ENCODE measurements around the gene CHST11.
A peak's percentile ranks its signal among the peaks of the same experiment; 100 is the strongest.
"Not testable (repeated sequence)": the region's sequence is repeated elsewhere in the genome, so short reads cannot be mapped to it uniquely, and the experiment has no call there.

CHST11 gene

GRCh38 chr12:104725610-104726009 is 268.9 kb downstream of the CHST11 start:
- no peak for DNase-seq

DNA sequence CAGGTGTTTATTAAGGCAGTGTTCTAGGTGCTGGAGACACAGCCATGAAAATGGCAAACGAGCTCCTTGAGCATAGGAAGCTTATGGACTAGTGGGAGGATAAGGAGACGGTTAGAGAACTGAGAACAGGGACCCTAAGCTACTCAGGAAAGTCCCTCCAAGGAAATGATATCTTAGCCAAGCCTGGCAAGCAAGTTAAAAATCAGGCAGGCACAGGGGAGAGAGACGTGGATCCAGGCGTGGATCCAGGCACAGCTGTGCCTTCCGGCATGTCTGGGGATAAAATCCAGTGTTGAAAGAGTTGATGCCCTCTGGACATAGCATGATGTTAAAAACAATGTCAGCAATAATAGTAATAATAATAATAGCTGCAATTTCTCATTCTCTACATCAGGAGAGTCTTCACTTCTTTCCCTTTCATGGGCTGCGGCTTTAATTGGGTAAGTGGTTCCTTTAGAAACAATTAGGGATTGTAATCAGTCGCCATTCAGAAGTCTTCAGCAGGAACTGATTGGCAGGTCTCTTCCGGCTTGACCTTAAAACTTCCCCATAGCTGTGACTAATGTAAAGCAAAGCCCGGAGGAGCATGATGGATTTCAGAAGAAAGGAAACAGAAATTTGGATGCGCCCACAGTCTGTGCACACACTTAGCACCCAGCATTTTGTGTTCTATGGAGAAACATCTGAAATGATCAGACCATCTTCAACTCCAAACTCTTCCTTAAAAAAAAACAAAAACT is 271.1 kb downstream of the CHST11 start:
- no peak for DNase-seq

DNA sequence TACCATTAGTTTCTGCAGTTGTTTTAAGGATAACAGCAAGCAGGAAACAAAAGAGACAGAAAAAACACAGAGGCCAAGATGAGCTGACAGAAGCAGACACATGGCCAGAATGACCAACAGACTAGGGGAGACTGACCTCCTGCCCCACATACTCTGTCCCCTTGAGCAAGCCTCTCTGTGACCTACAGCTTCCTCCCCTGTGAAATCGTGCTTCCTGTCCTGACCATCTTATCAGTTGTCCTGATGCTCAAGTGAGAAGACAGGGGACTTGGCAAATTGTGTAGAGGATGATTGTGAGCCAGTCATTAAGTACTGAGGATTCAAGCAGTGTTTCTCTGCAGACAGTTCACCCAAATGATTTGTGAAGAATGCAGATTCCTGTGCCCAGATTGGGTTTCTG is 272.3 kb downstream of the CHST11 start:
- DNase-seq: no peak

- DNase-seq: no peak
These were observed 273.1 kb downstream of the CHST11 start for GRCh38 chr12:104729610-104730446.

DNA sequence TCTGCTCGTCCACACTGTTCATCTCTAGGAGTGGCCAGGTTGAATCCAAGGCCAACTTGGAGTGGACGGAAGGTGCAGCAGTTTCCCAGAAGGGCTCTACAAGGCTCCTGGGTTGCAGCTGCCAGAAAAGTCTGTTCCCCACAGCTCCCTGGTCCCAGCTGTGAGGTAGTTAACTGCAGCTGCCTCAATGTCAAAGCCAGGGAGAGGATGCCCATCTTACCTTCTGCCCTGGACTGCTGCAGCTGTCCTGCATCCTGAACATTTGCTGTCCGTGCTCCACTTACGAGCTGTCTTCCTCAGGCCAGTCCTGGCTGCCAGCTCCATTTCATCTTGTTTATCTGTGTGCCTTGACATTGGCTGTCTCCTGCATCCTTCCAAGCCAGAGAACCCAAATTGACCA is 274.0 kb downstream of the CHST11 start:
- no peak for DNase-seq

DNA sequence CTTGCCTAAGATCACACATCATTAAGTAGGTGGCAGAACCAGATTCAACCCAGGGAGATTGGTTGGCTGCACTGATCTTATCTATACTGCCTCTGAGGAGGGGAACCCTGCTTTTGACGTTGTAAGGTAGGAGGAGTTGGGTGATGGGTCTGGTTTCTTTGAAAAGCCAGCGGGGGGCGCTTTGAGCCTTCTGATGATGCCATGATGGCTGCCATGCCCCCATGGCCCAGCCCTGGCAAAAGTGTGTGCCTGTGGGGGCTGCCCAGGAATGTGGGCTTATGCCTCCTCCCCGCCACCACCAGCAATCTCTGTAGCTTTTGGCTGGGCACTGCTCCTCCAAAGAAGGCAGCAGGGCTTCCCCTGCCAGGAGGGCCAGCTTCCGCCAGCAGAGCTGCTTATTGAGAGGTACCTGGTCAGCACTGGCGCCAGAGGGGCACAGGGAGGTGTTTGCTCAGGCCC is 277.0 kb downstream of the CHST11 start:
- DNase-seq: peak; percentile 63

GRCh38 chr12:104734541-104735095 is 277.9 kb downstream of the CHST11 start:
- DNase-seq: no peak

- DNase-seq: no peak
These were observed 279.1 kb downstream of the CHST11 start for GRCh38 chr12:104735801-104736200.

- no peak for DNase-seq
These were observed 279.6 kb downstream of the CHST11 start for GRCh38 chr12:104736307-104736706.

GRCh38 chr12:104737113-104737512 is 280.4 kb downstream of the CHST11 start:
- no peak for DNase-seq

- no peak for DNase-seq
These were observed 281.1 kb downstream of the CHST11 start for GRCh38 chr12:104737791-104738301.

DNA sequence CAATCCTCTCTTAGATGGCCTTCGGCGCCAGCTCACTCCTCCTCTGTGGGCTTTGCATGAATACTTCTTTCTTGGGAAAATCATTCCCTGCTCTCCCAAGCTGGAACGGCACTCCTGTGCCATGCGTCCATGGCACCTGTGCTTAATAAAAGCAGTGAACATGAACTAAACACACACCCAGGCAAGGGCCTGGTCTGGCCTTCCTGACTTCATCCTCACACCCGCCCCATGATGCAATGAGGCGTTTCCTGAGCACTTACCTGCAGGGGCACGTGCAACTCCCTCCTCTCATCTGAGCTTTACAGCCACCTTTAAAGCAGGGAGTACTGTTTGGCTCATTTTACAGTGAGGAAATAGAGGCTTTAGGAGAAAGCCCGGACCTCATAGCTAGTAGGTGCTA is 281.6 kb downstream of the CHST11 start:
- DNase-seq: no peak

DNA sequence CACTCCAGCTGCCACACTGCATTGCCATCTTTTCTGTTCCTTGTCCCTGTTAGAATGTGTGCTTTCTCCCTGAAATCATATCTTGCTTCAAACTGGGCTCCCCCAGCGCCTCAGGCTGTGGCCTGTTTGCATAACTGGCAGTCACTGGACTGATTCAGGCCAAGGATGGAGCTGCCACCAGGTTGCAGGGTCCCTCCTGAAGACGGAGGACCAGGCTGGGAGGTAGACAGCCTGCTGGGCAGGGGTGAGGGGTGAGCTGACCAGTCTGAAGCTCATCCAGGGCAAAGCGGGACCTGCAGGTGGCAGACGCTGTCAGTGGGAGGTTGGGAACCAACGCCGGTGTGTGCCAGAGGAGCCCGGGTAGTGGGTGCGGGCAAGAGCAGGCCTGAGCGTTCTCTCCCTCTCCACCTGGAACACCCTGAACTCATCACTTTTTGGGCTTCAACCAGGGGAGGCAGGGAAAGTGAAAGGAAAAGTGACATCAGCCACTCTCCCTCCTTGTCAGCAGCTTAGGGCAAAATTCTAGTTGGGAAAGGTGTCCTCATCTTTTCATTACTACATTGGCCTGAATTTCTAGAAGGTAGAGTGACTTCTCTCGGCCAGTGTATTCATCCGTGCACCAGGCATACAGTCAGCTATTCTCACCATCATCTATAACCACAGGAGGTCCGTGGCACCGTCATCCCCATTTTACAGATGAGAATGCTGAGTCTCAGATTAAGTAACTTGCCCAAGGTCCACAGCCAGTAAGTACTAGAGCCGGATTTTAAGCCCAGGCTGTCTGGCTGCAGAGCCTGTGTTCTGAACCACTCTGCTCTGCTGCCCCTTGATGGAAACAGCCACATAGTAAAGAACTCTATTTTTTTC is 282.3 kb downstream of the CHST11 start:
- peak; percentile 34 for DNase-seq

DNA sequence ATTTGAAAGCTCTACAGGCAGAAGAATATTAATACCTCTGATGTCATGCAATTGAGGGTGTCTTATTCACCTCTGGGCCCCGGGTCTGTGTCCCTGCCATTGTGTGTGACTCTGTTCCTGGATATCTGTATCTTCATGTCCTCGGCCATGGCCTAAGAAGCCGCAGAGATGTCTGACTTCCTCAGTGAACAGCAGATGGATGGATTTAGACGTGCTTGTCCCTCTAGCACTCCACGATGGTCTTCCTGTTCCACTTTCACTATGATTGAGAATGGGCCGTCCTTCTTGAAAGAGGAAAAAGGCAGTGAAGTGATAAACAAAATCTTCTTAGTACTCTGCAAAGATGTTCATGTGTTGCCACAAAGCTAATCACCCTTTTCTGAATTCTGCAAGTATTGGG is 283.9 kb downstream of the CHST11 start:
- peak; percentile 72 for DNase-seq

GRCh38 chr12:104741077-104741476 is 284.3 kb downstream of the CHST11 start:
- peak; percentile 36 for DNase-seq

DNA sequence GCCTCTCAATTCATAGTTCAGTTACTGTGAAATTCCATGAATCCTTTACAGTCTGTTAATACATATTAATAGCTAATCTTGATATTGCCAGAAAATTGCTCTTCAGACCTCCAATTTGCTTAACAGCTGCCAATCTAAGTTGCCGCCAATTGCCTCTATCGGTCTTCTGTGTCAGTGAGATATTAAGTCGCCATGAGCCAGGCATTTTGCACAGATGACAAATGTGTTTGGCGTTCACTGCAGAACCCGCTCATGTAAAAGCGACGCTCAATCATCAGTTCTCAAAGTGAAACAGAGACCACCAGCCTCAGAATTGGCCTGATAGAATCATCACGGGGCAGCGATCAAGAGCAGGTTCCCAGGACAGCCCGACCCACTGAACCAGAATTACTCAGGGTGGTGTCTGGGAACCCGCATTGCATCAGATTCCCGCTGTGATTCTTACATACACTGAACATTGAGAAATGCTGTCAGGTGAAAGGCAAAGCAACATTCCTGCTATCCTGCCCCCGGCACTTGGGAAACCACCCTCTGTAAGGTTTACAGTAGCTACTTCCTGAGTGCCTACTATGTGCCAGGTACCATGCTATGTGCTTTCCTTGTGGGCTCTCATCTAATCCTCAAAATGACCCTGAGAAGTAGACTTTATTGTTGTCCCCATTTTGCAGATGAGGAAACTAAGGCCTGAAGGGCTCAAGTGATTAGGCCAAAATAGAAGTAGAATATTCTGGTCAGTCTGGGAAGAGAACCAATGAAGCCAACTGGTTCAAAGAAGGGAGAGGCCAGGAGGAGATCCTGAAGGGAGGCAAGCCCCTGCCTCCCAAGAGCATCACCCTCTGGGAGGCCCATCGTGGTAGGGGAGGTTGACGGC is 285.0 kb downstream of the CHST11 start:
- DNase-seq: no peak

- DNase-seq: no peak
These were observed 285.9 kb downstream of the CHST11 start for GRCh38 chr12:104742551-104743201.

- no peak for DNase-seq
These were observed 286.4 kb downstream of the CHST11 start for GRCh38 chr12:104743202-104743580.

DNA sequence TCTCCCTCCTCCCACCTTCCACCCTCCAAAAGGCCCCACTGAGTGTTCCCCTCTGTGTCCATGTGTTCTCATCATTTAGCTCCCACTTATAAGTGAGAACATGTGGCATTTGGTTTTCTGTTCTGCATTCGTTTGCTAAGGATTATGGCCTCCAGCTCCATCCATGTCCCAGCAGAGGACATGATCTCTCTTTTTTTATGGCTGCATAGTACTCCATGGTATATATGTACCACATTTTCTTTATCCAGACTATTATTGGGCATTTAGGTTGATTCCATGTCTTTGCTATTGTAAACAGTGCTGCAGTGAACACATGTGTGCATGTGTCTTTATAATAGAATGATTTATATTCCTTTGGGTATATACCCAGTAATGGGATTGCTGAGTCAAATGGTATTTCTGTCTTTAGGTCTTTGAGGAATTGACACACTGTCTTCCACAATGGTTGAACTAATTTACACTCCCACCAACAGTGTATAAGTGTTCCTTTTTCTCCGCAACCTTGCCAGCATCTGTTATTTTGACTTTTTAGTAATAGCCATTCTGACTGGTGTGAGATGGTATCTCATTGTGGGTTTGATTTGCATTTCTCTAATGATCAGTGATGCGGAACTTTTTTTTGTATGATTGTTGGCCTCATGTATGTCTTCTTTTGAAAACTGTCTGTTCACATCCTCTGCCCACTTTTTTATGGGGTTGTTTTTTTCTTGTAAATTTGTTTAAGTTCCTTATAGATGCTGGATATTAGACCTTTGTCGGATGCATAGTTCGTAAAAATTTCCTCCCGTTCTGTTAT is 287.2 kb downstream of the CHST11 start:
- DNase-seq: not testable (repeated sequence)

GRCh38 chr12:104746467-104747088 is 289.8 kb downstream of the CHST11 start:
- no peak for DNase-seq

Data from activated CD4-positive, alpha-beta T cell treated with anti-CD3 and anti-CD28 coated beads, Interleukin-2, Interleukin-6, amounts not matched to agents 100 ng/mL and 50 ng/mL, durations not matched to agents 16 hours and 8 hours (primary cell).